HepG2 (cell line): ENCODE results near the gene CAPN15. TPM values are rescaled to one million over a fixed set of nuclear protein-coding genes. Genes with fewer than 3 reads are reported as not detected.
A peak's percentile ranks its signal among the peaks of the same experiment; 100 is the strongest.

Experiments
- ARNT2 ChIP-seq: sonication (generic); formaldehyde crosslinking; IDR thresholded peaks from 2 replicates; pipeline ENCODE4 v1.8.0; 2022; ENCODE audit warnings: mild to moderate bottlenecking, low read depth, missing genetic modification reagents, moderate library complexity
- BORCS8-MEF2B ChIP-seq: sonication (generic); formaldehyde crosslinking; IDR thresholded peaks from 2 replicates; pipeline ENCODE4 v1.8.0; 2022; ENCODE audit warnings: mild to moderate bottlenecking, missing genetic modification reagents
- CCDC6 ChIP-seq: sonication (generic); formaldehyde crosslinking; IDR thresholded peaks from 2 replicates; pipeline ENCODE4 v1.8.1; 2022; ENCODE audit warnings: mild to moderate bottlenecking, missing genetic modification reagents, moderate library complexity
- GZF1 ChIP-seq: sonication (generic); formaldehyde crosslinking; IDR thresholded peaks from 2 replicates; pipeline ENCODE4 v1.5.1; 2020; ENCODE audit warnings: mild to moderate bottlenecking, missing genetic modification reagents
- KLF6 ChIP-seq: IDR thresholded peaks from 2 replicates; pipeline ENCODE4 v1.8.0; 2016; ENCODE audit warnings: missing biosample characterization, missing genetic modification reagents
- MXD4 ChIP-seq: IDR thresholded peaks from 2 replicates; pipeline ENCODE4 v1.6.1; 2016; ENCODE audit warnings: mild to moderate bottlenecking, missing biosample characterization, missing genetic modification reagents
- SALL1 ChIP-seq: sonication (generic); formaldehyde crosslinking; IDR thresholded peaks from 2 replicates; pipeline ENCODE4 v1.8.0; 2022; ENCODE audit warnings: mild to moderate bottlenecking, missing genetic modification reagents
- SETDB1 ChIP-seq: sonication (generic); formaldehyde crosslinking; IDR thresholded peaks from 2 replicates; pipeline ENCODE4 v1.5.1; 2020; ENCODE audit warnings: missing genetic modification reagents, mild to moderate bottlenecking, borderline replicate concordance
- SMARCC2 ChIP-seq: fragments of 450-650 bp; IDR thresholded peaks from 2 replicates; pipeline ENCODE4 v1.6.1; 2017; ENCODE audit warnings: antibody characterized with exemption, mild to moderate bottlenecking
- TGIF2 ChIP-seq: IDR thresholded peaks from 2 replicates; pipeline ENCODE4 v1.6.1; 2016; ENCODE audit warnings: control low read depth, missing compliant biosample characterization
- ZNF75D ChIP-seq: sonication (generic); formaldehyde crosslinking; IDR thresholded peaks from 2 replicates; pipeline ENCODE4 v1.8.1; 2023; ENCODE audit warnings: missing genetic modification reagents, mild to moderate bottlenecking, borderline replicate concordance
- ZNF766 ChIP-seq: sonication (generic); formaldehyde crosslinking; IDR thresholded peaks from 2 replicates; pipeline ENCODE4 v1.5.0; 2020; ENCODE audit warnings: missing genetic modification reagents, borderline replicate concordance
- ZNF879 ChIP-seq: sonication (generic); formaldehyde crosslinking; IDR thresholded peaks from 2 replicates; pipeline ENCODE4 v1.8.1; 2023; ENCODE audit warnings: missing genetic modification reagents
- polyA plus RNA-seq, 8 experiments: library from polyadenylated mRNA; depleted of rRNA in 3 of 8; stranded (reverse) in 7 of 8; unstranded in 1 of 8; fragments of >200 nt; fragmentation: Illumina TruSeq in 4 of 8; extraction: Trizol in 4 of 8; gene quantifications; 2 replicates each; pipeline versions ENCODE4 v1.2.1 to v1.2.3, GENCODE V29; 2011 to 2016; ENCODE audit warnings: low read depth in 4 of 8, missing spikeins in 1 of 8, mixed read lengths in 1 of 8; ENCODE audit not compliant: insufficient read depth in 1 of 8
- total RNA-seq, 5 experiments: library from RNA; depleted of rRNA; stranded (reverse); fragments of >200 nt; fragmentation: Illumina TruSeq; extraction: Trizol; gene quantifications; 2 replicates each; pipeline ENCODE4 v1.2.3, GENCODE V29; 2016; ENCODE audit warnings: low read depth in 1 of 5
- TF ChIP-seq, protein P1 (sequence below): sonication (generic); formaldehyde crosslinking; IDR thresholded peaks from 2 replicates; pipeline ENCODE4 v1.4.0; 2020; ENCODE audit warnings: mild to moderate bottlenecking, missing genetic modification reagents
- TF ChIP-seq, protein P2 (sequence below): sonication (generic); formaldehyde crosslinking; IDR thresholded peaks from 2 replicates; pipeline ENCODE4 v1.4.0; 2020; ENCODE audit warnings: missing genetic modification reagents, borderline replicate concordance
- TF ChIP-seq, protein P3 (sequence below): sonication (generic); formaldehyde crosslinking; IDR thresholded peaks from 2 replicates; pipeline ENCODE4 v1.5.0; 2020; ENCODE audit warnings: missing genetic modification reagents, mild to moderate bottlenecking, borderline replicate concordance

CAPN15 gene
- total and polyA plus RNA-seq, 2 of the 13 experiments (the other 11 are each of a cell fraction or from before 2014, with no cell fraction given): 14.9 to 24.5 TPM

DNA sequence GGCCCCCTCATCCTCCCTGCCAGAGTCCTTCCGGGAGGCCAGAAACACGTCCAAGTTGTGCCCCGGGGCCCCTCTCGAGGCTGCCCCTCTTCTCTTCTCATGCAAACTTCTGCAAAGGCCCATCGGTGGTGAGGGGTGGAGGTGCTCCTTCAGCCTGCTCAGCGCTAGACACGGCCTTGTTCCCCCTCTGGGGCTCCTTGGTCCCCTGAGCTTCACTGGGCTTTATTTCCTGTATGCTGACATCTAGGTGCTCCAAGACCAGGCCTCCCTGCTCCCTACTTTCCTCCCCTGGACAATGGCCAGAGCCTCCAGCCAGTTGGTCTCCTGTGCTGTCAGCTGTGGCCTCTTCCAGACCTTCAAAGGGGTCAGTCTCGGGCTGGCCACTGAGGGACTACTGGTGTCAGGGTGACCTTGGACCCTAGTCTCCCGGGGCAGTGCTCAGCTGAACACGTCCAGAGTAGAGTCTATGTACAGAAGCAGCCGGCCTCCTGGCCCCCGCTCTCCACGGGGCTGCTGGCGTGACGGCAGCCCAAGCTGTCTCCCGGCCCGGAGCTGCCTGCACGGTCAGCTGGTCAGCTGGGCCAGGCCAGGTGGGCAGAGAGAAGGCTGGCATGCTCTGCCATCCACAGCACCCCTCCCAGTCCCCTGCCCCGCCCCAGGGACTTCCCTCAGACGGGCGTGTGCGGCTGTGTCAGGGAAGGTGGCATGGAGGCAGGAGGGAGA is 30.9 kb downstream of the CAPN15 start (continued):
- TF ChIP-seq ZNF75D (CRISPR knock-in tag) (no peak), BORCS8-MEF2B (peak; percentile 69; the same call in 1 of the 2 replicates), ARNT2 (CRISPR knock-in tag) (no peak), SMARCC2 (no peak), MXD4 (CRISPR knock-in tag) (0 out of 2 replicates have a peak, but pooled peaks have one; percentile 55), SETDB1 (no peak), KLF6 (no peak), GZF1 (CRISPR knock-in tag) (peak; percentile 66; the same call in 1 of the 2 replicates), SALL1 (CRISPR knock-in tag) (peak; percentile 91), ZNF879 (no peak), TGIF2 (CRISPR knock-in tag) (no peak; the same call in 1 of the 2 replicates), CCDC6 (CRISPR knock-in tag) (no peak), ZNF766 (CRISPR knock-in tag) (no peak)
- TF ChIP-seq, protein P1, sequence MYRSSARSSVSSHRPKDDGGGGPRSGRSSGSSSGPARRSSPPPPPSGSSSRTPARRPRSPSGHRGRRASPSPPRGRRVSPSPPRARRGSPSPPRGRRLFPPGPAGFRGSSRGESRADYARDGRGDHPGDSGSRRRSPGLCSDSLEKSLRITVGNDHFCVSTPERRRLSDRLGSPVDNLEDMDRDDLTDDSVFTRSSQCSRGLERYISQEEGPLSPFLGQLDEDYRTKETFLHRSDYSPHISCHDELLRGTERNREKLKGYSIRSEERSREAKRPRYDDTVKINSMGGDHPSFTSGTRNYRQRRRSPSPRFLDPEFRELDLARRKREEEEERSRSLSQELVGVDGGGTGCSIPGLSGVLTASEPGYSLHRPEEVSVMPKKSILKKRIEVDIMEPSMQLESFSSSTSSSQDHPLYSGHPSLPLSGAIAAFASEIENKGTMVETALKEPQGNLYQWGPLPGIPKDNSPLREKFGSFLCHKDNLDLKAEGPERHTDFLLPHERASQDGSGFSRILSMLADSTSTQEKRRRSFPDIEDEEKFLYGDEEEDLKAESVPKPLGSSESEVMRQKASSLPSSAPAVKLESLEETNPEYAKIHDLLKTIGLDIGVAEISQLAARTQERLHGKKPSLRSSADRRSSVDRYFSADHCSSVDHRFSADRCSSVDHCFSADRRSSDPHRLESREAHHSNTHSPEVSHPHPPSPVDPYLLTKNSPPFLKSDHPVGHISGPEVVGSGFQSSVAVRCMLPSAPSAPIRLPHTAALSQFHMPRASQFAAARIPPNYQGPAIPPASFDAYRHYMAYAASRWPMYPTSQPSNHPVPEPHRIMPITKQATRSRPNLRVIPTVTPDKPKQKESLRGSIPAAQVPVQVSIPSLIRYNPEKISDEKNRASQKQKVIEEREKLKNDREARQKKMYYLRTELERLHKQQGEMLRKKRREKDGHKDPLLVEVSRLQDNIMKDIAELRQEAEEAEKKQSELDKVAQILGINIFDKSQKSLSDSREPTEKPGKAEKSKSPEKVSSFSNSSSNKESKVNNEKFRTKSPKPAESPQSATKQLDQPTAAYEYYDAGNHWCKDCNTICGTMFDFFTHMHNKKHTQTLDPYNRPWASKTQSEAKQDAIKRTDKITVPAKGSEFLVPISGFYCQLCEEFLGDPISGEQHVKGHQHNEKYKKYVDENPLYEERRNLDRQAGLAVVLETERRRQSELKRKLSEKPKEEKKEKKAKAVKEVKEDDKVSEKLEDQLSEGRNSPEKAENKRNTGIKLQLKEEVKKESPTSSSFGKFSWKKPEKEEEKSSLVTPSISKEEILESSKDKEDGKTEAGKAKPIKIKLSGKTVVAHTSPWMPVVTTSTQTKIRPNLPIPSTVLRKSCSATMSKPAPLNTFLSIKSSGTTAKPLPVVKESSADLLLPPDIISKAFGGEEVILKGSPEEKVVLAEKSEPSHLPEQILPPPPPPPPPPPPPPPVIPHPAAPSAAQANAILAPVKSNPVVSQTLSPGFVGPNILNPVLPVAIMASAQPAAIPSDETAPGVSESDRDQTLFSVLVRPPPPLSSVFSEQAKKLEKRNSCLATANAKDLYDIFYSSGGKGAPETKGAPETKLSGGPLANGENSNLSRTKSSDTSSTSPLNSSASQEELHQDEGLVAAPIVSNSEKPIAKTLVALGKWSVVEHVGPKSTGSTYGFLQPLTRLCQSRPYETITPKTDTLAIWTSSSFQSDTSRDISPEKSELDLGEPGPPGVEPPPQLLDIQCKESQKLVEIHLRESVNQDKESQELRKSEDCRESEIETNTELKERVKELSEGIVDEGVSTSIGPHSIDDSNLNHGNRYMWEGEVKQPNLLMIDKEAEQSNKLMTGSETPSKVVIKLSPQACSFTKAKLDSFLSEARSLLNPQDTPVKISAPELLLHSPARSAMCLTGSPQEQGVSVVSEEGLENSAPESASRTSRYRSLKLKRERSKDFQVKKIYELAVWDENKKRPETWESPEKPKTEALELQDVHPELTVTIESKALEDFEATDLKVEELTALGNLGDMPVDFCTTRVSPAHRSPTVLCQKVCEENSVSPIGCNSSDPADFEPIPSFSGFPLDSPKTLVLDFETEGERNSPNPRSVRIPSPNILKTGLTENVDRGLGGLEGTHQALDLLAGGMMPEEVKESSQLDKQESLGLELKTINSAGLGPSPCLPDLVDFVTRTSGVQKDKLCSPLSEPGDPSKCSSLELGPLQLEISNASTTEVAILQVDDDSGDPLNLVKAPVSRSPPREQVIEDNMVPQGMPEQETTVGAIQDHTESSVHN (CRISPR knock-in tag): no peak
- TF ChIP-seq, protein P2, sequence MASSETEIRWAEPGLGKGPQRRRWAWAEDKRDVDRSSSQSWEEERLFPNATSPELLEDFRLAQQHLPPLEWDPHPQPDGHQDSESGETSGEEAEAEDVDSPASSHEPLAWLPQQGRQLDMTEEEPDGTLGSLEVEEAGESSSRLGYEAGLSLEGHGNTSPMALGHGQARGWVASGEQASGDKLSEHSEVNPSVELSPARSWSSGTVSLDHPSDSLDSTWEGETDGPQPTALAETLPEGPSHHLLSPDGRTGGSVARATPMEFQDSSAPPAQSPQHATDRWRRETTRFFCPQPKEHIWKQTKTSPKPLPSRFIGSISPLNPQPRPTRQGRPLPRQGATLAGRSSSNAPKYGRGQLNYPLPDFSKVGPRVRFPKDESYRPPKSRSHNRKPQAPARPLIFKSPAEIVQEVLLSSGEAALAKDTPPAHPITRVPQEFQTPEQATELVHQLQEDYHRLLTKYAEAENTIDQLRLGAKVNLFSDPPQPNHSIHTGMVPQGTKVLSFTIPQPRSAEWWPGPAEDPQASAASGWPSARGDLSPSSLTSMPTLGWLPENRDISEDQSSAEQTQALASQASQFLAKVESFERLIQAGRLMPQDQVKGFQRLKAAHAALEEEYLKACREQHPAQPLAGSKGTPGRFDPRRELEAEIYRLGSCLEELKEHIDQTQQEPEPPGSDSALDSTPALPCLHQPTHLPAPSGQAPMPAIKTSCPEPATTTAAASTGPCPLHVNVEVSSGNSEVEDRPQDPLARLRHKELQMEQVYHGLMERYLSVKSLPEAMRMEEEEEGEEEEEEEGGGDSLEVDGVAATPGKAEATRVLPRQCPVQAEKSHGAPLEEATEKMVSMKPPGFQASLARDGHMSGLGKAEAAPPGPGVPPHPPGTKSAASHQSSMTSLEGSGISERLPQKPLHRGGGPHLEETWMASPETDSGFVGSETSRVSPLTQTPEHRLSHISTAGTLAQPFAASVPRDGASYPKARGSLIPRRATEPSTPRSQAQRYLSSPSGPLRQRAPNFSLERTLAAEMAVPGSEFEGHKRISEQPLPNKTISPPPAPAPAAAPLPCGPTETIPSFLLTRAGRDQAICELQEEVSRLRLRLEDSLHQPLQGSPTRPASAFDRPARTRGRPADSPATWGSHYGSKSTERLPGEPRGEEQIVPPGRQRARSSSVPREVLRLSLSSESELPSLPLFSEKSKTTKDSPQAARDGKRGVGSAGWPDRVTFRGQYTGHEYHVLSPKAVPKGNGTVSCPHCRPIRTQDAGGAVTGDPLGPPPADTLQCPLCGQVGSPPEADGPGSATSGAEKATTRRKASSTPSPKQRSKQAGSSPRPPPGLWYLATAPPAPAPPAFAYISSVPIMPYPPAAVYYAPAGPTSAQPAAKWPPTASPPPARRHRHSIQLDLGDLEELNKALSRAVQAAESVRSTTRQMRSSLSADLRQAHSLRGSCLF (CRISPR knock-in tag): no peak
- TF ChIP-seq, protein P3, sequence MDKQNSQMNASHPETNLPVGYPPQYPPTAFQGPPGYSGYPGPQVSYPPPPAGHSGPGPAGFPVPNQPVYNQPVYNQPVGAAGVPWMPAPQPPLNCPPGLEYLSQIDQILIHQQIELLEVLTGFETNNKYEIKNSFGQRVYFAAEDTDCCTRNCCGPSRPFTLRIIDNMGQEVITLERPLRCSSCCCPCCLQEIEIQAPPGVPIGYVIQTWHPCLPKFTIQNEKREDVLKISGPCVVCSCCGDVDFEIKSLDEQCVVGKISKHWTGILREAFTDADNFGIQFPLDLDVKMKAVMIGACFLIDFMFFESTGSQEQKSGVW (CRISPR knock-in tag): no peak
